Thymus (tissue), 11 donors: Measurements from ENCODE around the gene SP4. TPM values are rescaled to one million over a fixed set of nuclear protein-coding genes. Genes with fewer than 3 reads are reported as not detected.

Experiments used
- DNase-seq, 9 donors: peaks; one replicate each; pipeline ENCODE4 v3.0.0-alpha.2; 2013; ENCODE audit warnings: low spot score in 9 of 9, low read depth in 6 of 9, missing footprints in 1 of 9
- H3K27ac ChIP-seq, 2 donors: one replicate each; pipeline ENCODE4 v1.5.1; 2013; ENCODE audit warnings: control low read depth in 1 of 2, low read depth in 1 of 2, low read length in 1 of 2, mild to moderate bottlenecking in 1 of 2, moderate library complexity in 1 of 2
- H3K27me3 ChIP-seq, 2 donors: one replicate each; pipeline ENCODE4 v1.5.1; 2013; ENCODE audit warnings: low read length in 1 of 2; ENCODE audit not compliant: control insufficient read depth in 2 of 2, insufficient read depth in 1 of 2
- H3K36me3 ChIP-seq, 2 donors: one replicate each; pipeline ENCODE4 v1.5.1; 2013; ENCODE audit warnings: low read length in 1 of 2, mild to moderate bottlenecking in 1 of 2, moderate library complexity in 1 of 2; ENCODE audit not compliant: control insufficient read depth in 2 of 2, insufficient read depth in 2 of 2
- H3K4me1 ChIP-seq, 2 donors: one replicate each; pipeline ENCODE4 v1.5.1; 2013; ENCODE audit warnings: low read length in 2 of 2; ENCODE audit not compliant: control insufficient read depth in 2 of 2, insufficient read depth in 2 of 2
- H3K4me3 ChIP-seq, 2 donors: one replicate each; pipeline ENCODE4 v1.5.1; 2013; ENCODE audit warnings: low read length in 2 of 2, control low read depth in 1 of 2, mild to moderate bottlenecking in 1 of 2
- H3K9me3 ChIP-seq, 2 donors: one replicate each; pipeline ENCODE4 v1.5.1; 2013; ENCODE audit warnings: low read length in 1 of 2, mild to moderate bottlenecking in 1 of 2; ENCODE audit not compliant: control insufficient read depth in 2 of 2, insufficient read depth in 1 of 2
- WGBS: extraction: QIAGEN DNeasy Blood & Tissue Kit; methylation state at CpG from one replicate; pipeline ENCODE4 v1.1.7; 2013; 5-methylcytosine and 5-hydroxymethylcytosine counted together
- polyA plus RNA-seq: library from polyadenylated mRNA; stranded (reverse); fragments of 200-250 nt; gene quantifications from one replicate; pipeline ENCODE4 v1.2.3, GENCODE V29; 2013
- total RNA-seq: library from RNA; stranded (reverse); fragments of 120-200 nt; gene quantifications from one replicate; pipeline ENCODE4 v1.2.4, GENCODE V29; 2013
- donor health status: healthy.

Gene SP4
- total and polyA plus RNA-seq, 2 donors: 9.1 to 21.2 TPM

GRCh38 chr7:21547501-21547900 lies 119.6 kb downstream of the SP4 start:
- Histone ChIP-seq H3K9me3 (peaks cover 0 to 4% of the 10 kb centered on the region in 2 donors), H3K4me3 (no peak overlapping the region), H3K4me1 (peaks cover 8 to 13% of the 10 kb centered on the region in 2 donors), H3K36me3 (no peaks in the 10 kb centered on the region), H3K27ac (no peak overlapping the region), H3K27me3 (peaks cover 20 to 33% of the 10 kb centered on the region in 2 donors)
- no peak for DNase-seq
- WGBS: 90% methylated on average over 3 of the region's 3 CpGs

- H3K36me3 ChIP-seq: no peaks in the 10 kb centered on the region
- no peak overlapping the region for H3K4me3 ChIP-seq
- no peak for DNase-seq
- H3K9me3 ChIP-seq: no peaks in the 10 kb centered on the region
- H3K4me1 ChIP-seq: peaks cover 3 to 4% of the 10 kb centered on the region in 2 donors
- H3K27ac ChIP-seq: no peak overlapping the region
- 96% methylated on average over 3 of the region's 3 CpGs for WGBS
- peaks cover 11 to 23% of the 10 kb centered on the region in 2 donors for H3K27me3 ChIP-seq
Observed at GRCh38 chr7:21548491-21548890, 120.6 kb downstream of the SP4 start.

DNA sequence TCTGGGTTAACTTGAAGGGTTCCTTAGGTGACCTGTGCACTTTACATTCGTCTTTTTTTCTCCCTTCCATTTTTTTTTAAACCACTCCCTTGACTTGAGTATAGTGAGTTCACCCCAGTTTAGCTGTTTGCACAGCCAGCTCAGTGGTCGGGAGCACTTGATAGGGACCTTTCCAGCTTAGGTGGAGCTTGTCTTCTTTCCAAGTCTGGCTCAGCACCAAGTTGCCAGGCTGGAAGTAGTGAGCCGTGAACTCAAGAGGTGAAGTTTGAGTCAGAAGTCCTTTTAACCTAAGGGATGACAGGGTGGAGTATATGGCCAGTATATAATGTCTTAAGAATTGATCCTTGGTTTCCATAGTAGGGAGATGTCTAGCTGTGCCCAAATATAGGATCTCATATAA lies 122.2 kb downstream of the SP4 start:
- H3K36me3 ChIP-seq: no peaks in the 10 kb centered on the region
- no peaks in the 10 kb centered on the region for H3K9me3 ChIP-seq
- H3K27ac ChIP-seq: no peak overlapping the region
- no peak for DNase-seq
- 93% methylated on average over 3 of the region's 3 CpGs for WGBS
- peaks cover 4 to 8% of the 10 kb centered on the region in 2 donors for H3K27me3 ChIP-seq
- H3K4me3 ChIP-seq: no peak overlapping the region
- H3K4me1 ChIP-seq: no peaks in the 10 kb centered on the region

- no peaks in the 10 kb centered on the region for H3K36me3 ChIP-seq
- no peak overlapping the region for H3K27ac ChIP-seq
- H3K27me3 ChIP-seq: peaks cover 0 to 2% of the 10 kb centered on the region in 2 donors
- no peaks in the 10 kb centered on the region for H3K4me1 ChIP-seq
- 91% methylated on average over 6 of the region's 6 CpGs for WGBS
- no peak overlapping the region for H3K4me3 ChIP-seq
- H3K9me3 ChIP-seq: no peaks in the 10 kb centered on the region
- DNase-seq: no peak
Observed at GRCh38 chr7:21550821-21551531, 123.1 kb downstream of the SP4 start.

- Histone ChIP-seq H3K27me3 (no peaks in the 10 kb centered on the region), H3K9me3 (no peaks in the 10 kb centered on the region), H3K4me3 (no peak overlapping the region), H3K4me1 (no peaks in the 10 kb centered on the region), H3K27ac (no peak overlapping the region), H3K36me3 (no peaks in the 10 kb centered on the region)
- DNase-seq: no peak
- 91% methylated on average over 1 of the region's 1 CpG for WGBS
Observed at GRCh38 chr7:21562385-21562784, 134.5 kb downstream of the SP4 start.

Other genes with a start within 250 kb of the SP4 start
- 4.9 TPM for gene DNAH11, start 115.0 kb downstream of the SP4 start, total RNA-seq
- 3.9 TPM for gene DNAH11, start 115.0 kb downstream of the SP4 start, polyA plus RNA-seq